Pancreas (tissue), 10 donors: ENCODE results near the gene LRRD1. TPM values are rescaled to one million over a fixed set of nuclear protein-coding genes. Genes with fewer than 3 reads are reported as not detected.
"Not testable (repeated sequence)": the region's sequence is repeated elsewhere in the genome, so short reads cannot be mapped to it uniquely, and the experiment has no call there.

Experiments used
- ATAC-seq, 4 donors: fragments of 200-7000 bp; cut with Tn5 transposase; one replicate each; pipeline versions ENCODE4 v1.8.0 to v1.9.1; 2020; ENCODE audit warnings: mild to moderate bottlenecking in 4 of 4, moderate library complexity in 4 of 4
- DNase-seq, 6 donors: peaks; one replicate each; pipeline ENCODE4 v3.0.0-alpha.2; 2020
- FAIRE-seq: peaks from 2 replicates; lab custom pipeline; 2012; peaks lifted over from hg19 to GRCh38; lab: Jason Lieb, UNC
- H3K27ac ChIP-seq, 4 donors: fragments of 200-600 bp; sonication (generic); 1 replicate in 3 of 4; 2 replicates in 1 of 4; pipeline versions ENCODE4 v1.5.0 to v1.8.0; 2020
- H3K27me3 ChIP-seq, 4 donors: fragments of 200-600 bp; one replicate each; pipeline ENCODE4 v1.8.0; 2021
- H3K36me3 ChIP-seq, 3 donors: fragments of 200-600 bp; sonication (generic) in 1 of 3; one replicate each; pipeline versions ENCODE4 v1.5.0 to v1.8.0; 2020 to 2021
- H3K4me1 ChIP-seq, 3 donors: fragments of 200-600 bp; one replicate each; pipeline ENCODE4 v1.8.0; 2021
- H3K4me3 ChIP-seq, 4 donors: fragments of 200-600 bp; sonication (generic) in 2 of 4; one replicate each; pipeline versions ENCODE4 v1.5.0 to v1.8.0; 2020 to 2021
- H3K9me3 ChIP-seq, 4 donors: fragments of 200-600 bp; one replicate each; pipeline ENCODE4 v1.8.0; 2021
- CTCF ChIP-seq, 4 donors: fragments of 200-600 bp; sonication (generic) in 3 of 4; IDR thresholded peaks; one replicate each; pipeline versions ENCODE4 v1.5.0 to v1.8.0; 2021; ENCODE audit warnings: antibody characterized with exemption in 4 of 4
- WGBS, 2 donors: extraction: QIAGEN DNeasy Blood & Tissue Kit; methylation state at CpG; one replicate each; pipeline ENCODE4 v1.1.7; 2013; 5-methylcytosine and 5-hydroxymethylcytosine counted together
- intact Hi-C, 3 donors: fragments of 100-400 bp; cut with DNase I; formaldehyde crosslinking; loops; one replicate each; pipeline versions ENCODE4 v1.11.1 to v1.14.2; 2022
- polyA plus RNA-seq, 2 donors: library from polyadenylated mRNA; stranded (reverse); fragments of 200-250 nt; gene quantifications; one replicate each; pipeline ENCODE4 v1.2.3, GENCODE V29; 2013
- total RNA-seq, 6 donors: library from RNA; stranded (reverse); fragmentation: NEBNext Ultra II Directional in 4 of 6; extraction: Animal tissue kit (Norgen Biotek cat#: 25700) in 4 of 6; gene quantifications; one replicate each; pipeline versions ENCODE4 v1.2.1 to v1.2.4, GENCODE V29; 2021 to 2023
- donor health status: healthy with polysubstance abuse.
- donor health status: DM: no; HTN: no; CAD: no; lungs with moderate emphysema.
- donor health status: DM: no; HTN: no; CAD: no.
- donor health status: control.
- donor health status: control.
- donor health status: Bipolar disorder and iron deficiency.
- donor health status: DM: yes; HTN: yes; CAD: no.
- donor health status: DM: no; HTN: no; CAD: no.
- donor health status: DM: no; HTN: no; CAD: no.
- donor health status: DM: yes; HTN: yes; CAD: no.

Gene LRRD1
- total and polyA plus RNA-seq, 8 donors = 0.02 TPM; not detected in 7

GRCh38 chr7:92221766-92222165 lies 42.8 kb upstream of the LRRD1 start:
- TF ChIP-seq CTCF (IDR thresholded peaks at IDR 0.05) = no peak
- DNase-seq (no peak), FAIRE-seq (no peak), ATAC-seq (no peak)
- Histone ChIP-seq H3K27ac (no peak overlapping the region), H3K4me3 (no peak overlapping the region), H3K9me3 (no peaks in the 10 kb centered on the region), H3K27me3 (no peaks in the 10 kb centered on the region), H3K36me3 (peaks cover 0 to 53% (median 18%) of the 10 kb centered on the region in 3 donors), H3K4me1 (no peaks in the 10 kb centered on the region)
- 94 to 97% methylated on average over 3 of the region's 3 CpGs for WGBS, 2 donors
- intact Hi-C loops = no loop called here

- Histone ChIP-seq H3K4me3 (no peak overlapping the region), H3K9me3 (no peaks in the 10 kb centered on the region), H3K36me3 (peaks cover 0 to 43% (median 3%) of the 10 kb centered on the region in 3 donors), H3K27me3 (no peaks in the 10 kb centered on the region), H3K27ac (no peak overlapping the region), H3K4me1 (no peaks in the 10 kb centered on the region)
- intact Hi-C loops = no loop called here
- ATAC-seq = no peak
- FAIRE-seq = no peak
- WGBS, 2 donors = 93 to 96% methylated on average over 1 of the region's 1 CpG
- no peak for DNase-seq
- no peak for TF ChIP-seq CTCF (IDR thresholded peaks at IDR 0.05)
Observed at GRCh38 chr7:92206672-92207071, 27.7 kb upstream of the LRRD1 start.

GRCh38 chr7:92205987-92206386 lies 27.0 kb upstream of the LRRD1 start:
- no peaks in the 10 kb centered on the region for H3K4me1 ChIP-seq
- no peak overlapping the region for H3K4me3 ChIP-seq
- WGBS, 2 donors = 96 to 97% methylated on average over 3 of the region's 3 CpGs
- intact Hi-C loops = no loop called here
- no peaks in the 10 kb centered on the region for H3K27me3 ChIP-seq
- H3K27ac ChIP-seq = no peak overlapping the region
- TF ChIP-seq CTCF (IDR thresholded peaks at IDR 0.05) = no peak
- ATAC-seq (no peak), DNase-seq (no peak), FAIRE-seq (no peak)
- H3K9me3 ChIP-seq = no peaks in the 10 kb centered on the region
- peaks cover 0 to 37% (median 0%) of the 10 kb centered on the region in 3 donors for H3K36me3 ChIP-seq

GRCh38 chr7:92200791-92201190 lies 21.8 kb upstream of the LRRD1 start:
- no peak for TF ChIP-seq CTCF (IDR thresholded peaks at IDR 0.05)
- Histone ChIP-seq H3K36me3 (peaks cover 0 to 32% (median 0%) of the 10 kb centered on the region in 3 donors), H3K9me3 (no peaks in the 10 kb centered on the region), H3K27me3 (no peaks in the 10 kb centered on the region), H3K4me3 (no peak overlapping the region), H3K4me1 (no peaks in the 10 kb centered on the region), H3K27ac (no peak overlapping the region)
- ATAC-seq = no peak
- intact Hi-C loops = no loop called here
- no peak for FAIRE-seq
- DNase-seq = no peak
- WGBS, 2 donors = 93 to 100% methylated on average over 1 of the region's 1 CpG

GRCh38 chr7:92192326-92192725 lies 13.4 kb upstream of the LRRD1 start:
- H3K27me3 ChIP-seq = no peaks in the 10 kb centered on the region
- no peak overlapping the region for H3K4me3 ChIP-seq
- FAIRE-seq (no peak), ATAC-seq (no peak), DNase-seq (no peak)
- intact Hi-C loops = no loop called here
- H3K9me3 ChIP-seq = no peaks in the 10 kb centered on the region
- H3K4me1 ChIP-seq = no peaks in the 10 kb centered on the region
- H3K36me3 ChIP-seq = no peaks in the 10 kb centered on the region
- WGBS, 2 donors = 94 to 97% methylated on average over 3 of the region's 3 CpGs
- no peak for TF ChIP-seq CTCF (IDR thresholded peaks at IDR 0.05)
- no peak overlapping the region for H3K27ac ChIP-seq

- H3K27ac ChIP-seq, FAIRE-seq, H3K36me3 ChIP-seq, ATAC-seq, H3K9me3 ChIP-seq, DNase-seq, H3K27me3 ChIP-seq, intact Hi-C loops, H3K4me1 ChIP-seq, H3K4me3 ChIP-seq: not testable (repeated sequence)
- 92 to 97% methylated on average over 15 of the region's 15 CpGs for WGBS, 2 donors
Observed at GRCh38 chr7:92189246-92189645, 10.3 kb upstream of the LRRD1 start.

GRCh38 chr7:92184294-92184693 lies 5.4 kb upstream of the LRRD1 start:
- H3K4me3 ChIP-seq, H3K27ac ChIP-seq, H3K4me1 ChIP-seq, FAIRE-seq, H3K9me3 ChIP-seq, H3K36me3 ChIP-seq, H3K27me3 ChIP-seq, intact Hi-C loops, ATAC-seq, DNase-seq: not testable (repeated sequence)
- WGBS, 2 donors = 88 to 94% methylated on average over 1 of the region's 1 CpG
